ENCODE measurements around the gene GAGE13. TPM values are rescaled to one million over a fixed set of nuclear protein-coding genes. Genes with fewer than 3 reads are reported as not detected.
"Not testable (repeated sequence)": the region's sequence is repeated elsewhere in the genome, so short reads cannot be mapped to it uniquely, and the experiment has no call there.

The GAGE13 gene
- total RNA-seq (2021; ENCODE audit: unreplicated experiment) (not detected), Bru-seq, nascent RNA (not detected), BruChase-seq, experiment 1, labeled RNA remaining after a 6-hour chase (not detected), BruChase-seq, experiment 2, labeled RNA remaining after a 2-hour chase (not detected)
- polyA plus RNA-seq (2012): not detected in 2 replicates
- long read RNA-seq: 0 reads

- H3K27me3 ChIP-seq (ENCODE audit: insufficient read depth, low read length); CTCF ChIA-PET; RAD21 ChIA-PET (ENCODE audit: low non-redundant PET in 1 of 2, low total read pairs in 2 of 2, uncharacterized antibody in 2 of 2, unreplicated experiment in 2 of 2); H3K9me2 ChIP-seq (ENCODE audit: insufficient read depth); POLR2A ChIA-PET; H3K27ac ChIP-seq (ENCODE audit: low read depth, low read length); H3K9me3 ChIP-seq (ENCODE audit: control insufficient read depth in 1 of 2, insufficient read depth in 1 of 2, low read depth in 1 of 2, low read length in 2 of 2); H3K4me3 ChIP-seq (replicated peaks in 1 of 2; ENCODE audit: low read depth in 1 of 2, low read length in 2 of 2); H3K36me3 ChIP-seq (ENCODE audit: control insufficient read depth in 1 of 2, insufficient read depth in 2 of 2, low read length in 2 of 2); H3K4me1 ChIP-seq (ENCODE audit: control insufficient read depth in 1 of 2, insufficient read depth in 2 of 2, low read length in 2 of 2); intact Hi-C loops (cut with micrococcal nuclease); H3K4me2 ChIP-seq (ENCODE audit: low read length); ATAC-seq; H3K9ac ChIP-seq (ENCODE audit: low read length); H2AFZ ChIP-seq (ENCODE audit: low read depth, low read length, poor library complexity, severe bottlenecking); H4K20me1 ChIP-seq (ENCODE audit: insufficient read depth); BruUV-seq (replicated peaks); H3K79me2 ChIP-seq (ENCODE audit: insufficient read depth, low read length); DNase-seq (ENCODE audit: low read depth, low spot score): not testable (repeated sequence)
Observed at GRCh38 chrX:49331282-49331681, at the start of gene GAGE13. GAGE13 (plus strand) TSS chrX:49331582; CDS start chrX:49332738, 1,156 bp downstream.

GRCh38 chrX:49282647-49283011 lies 48.8 kb upstream of the GAGE13 start:
- intact Hi-C loops (cut with micrococcal nuclease): no loop called here
- RAD21 ChIA-PET (ENCODE audit: low non-redundant PET in 1 of 2, low total read pairs in 2 of 2, uncharacterized antibody in 2 of 2, unreplicated experiment in 2 of 2): no interaction called here
- TF ChIP-seq YY1 (IDR thresholded peaks at IDR 0.05; ENCODE audit: extremely low read depth, insufficient replicate concordance, low read depth, low read length): no peak
- peak; percentile 36; the same call in 1 of the 2 replicates for TF ChIP-seq RAD21 (IDR thresholded peaks at IDR 0.05; ENCODE audit: low read depth)
- no peak for TF ChIP-seq SP1 (IDR thresholded peaks at IDR 0.05; ENCODE audit: low read depth)
- TF ChIP-seq TCF7L2 (IDR thresholded peaks at IDR 0.05; ENCODE audit: borderline replicate concordance, extremely low read depth, insufficient read depth, insufficient read length): no peak
- TF ChIP-seq ZNF274 (IDR thresholded peaks at IDR 0.05; ENCODE audit: low read depth, low read length): no peak
- TF ChIP-seq SIN3A (IDR thresholded peaks at IDR 0.05; ENCODE audit: low read depth): no peak
- no peak for TF ChIP-seq REST (IDR thresholded peaks at IDR 0.05; ENCODE audit: low read depth)
- TF ChIP-seq ZFX (IDR thresholded peaks at IDR 0.05): no peak
- TF ChIP-seq CTCF (IDR thresholded peaks at IDR 0.05 in 2 of 3, conservative IDR thresholded peaks at IDR 0.05 in 1 of 3; ENCODE audit: borderline replicate concordance in 1 of 3, insufficient read depth in 1 of 3, low read depth in 2 of 3, low read length in 2 of 3): peak; percentile 16 to 23 (median 20); a peak in 3 of 6 replicates
- no peak for TF ChIP-seq EGR1 (IDR thresholded peaks at IDR 0.05; ENCODE audit: low read depth)
- Histone ChIP-seq H3K27me3 (ENCODE audit: insufficient read depth, low read length) (no peaks in the 10 kb centered on the region), H3K4me1 (ENCODE audit: control insufficient read depth in 1 of 2, insufficient read depth in 2 of 2, low read length in 2 of 2) (peaks cover 0 to 4% of the 10 kb centered on the region in 2 experiments; a peak in 1 of 4 replicates), H3K27ac (ENCODE audit: low read depth, low read length) (no peak overlapping the region), H2AFZ (ENCODE audit: low read depth, low read length, poor library complexity, severe bottlenecking) (no peak overlapping the region), H3K4me2 (ENCODE audit: low read length) (peak overlapping the region; percentile 47), H3K9me2 (ENCODE audit: insufficient read depth) (no peaks in the 10 kb centered on the region), H4K20me1 (ENCODE audit: insufficient read depth) (no peaks in the 10 kb centered on the region), H3K9ac (ENCODE audit: low read length) (no peak overlapping the region), H3K4me3 (replicated peaks in 1 of 2; ENCODE audit: low read depth in 1 of 2, low read length in 2 of 2) (no peak overlapping the region), H3K79me2 (ENCODE audit: insufficient read depth, low read length) (no peaks in the 10 kb centered on the region), H3K9me3 (ENCODE audit: control insufficient read depth in 1 of 2, insufficient read depth in 1 of 2, low read depth in 1 of 2, low read length in 2 of 2) (no peaks in the 10 kb centered on the region), H3K36me3 (ENCODE audit: control insufficient read depth in 1 of 2, insufficient read depth in 2 of 2, low read length in 2 of 2) (no peaks in the 10 kb centered on the region)
- BruUV-seq (replicated peaks): no TSS peak
- CTCF ChIA-PET: no interaction called here
- DNase-seq (ENCODE audit: low read depth, low spot score) (peak; percentile 13), ATAC-seq (peak; percentile 94)
- POLR2A ChIA-PET: no interaction called here
